GM23338 (cell line): ENCODE measurements around the gene RPL15. TPM values are rescaled to one million over a fixed set of nuclear protein-coding genes. Genes with fewer than 3 reads are reported as not detected.

Source experiments
- ATAC-seq: fragments of 200-7000 bp; cut with Tn5 transposase; 3 replicates; pipeline ENCODE4 v1.9.1; 2020
- DNase-seq: peaks from one replicate; pipeline ENCODE4 v3.0.0-alpha.2; 2015; ENCODE audit warnings: low spot score
- H2AFZ ChIP-seq: fragments of 200-600 bp; sonication (generic); 2 replicates; pipeline ENCODE4 v1.8.0; 2016; ENCODE audit warnings: antibody characterized with exemption, mild to moderate bottlenecking, moderate library complexity
- H3F3A ChIP-seq: fragments of 200-600 bp; sonication (generic); replicated peaks from 2 replicates; pipeline ENCODE4 v1.8.0; 2017; ENCODE audit warnings: antibody characterized with exemption, mixed run types, low read depth
- H3K27ac ChIP-seq: fragments of 200-600 bp; sonication (generic); 2 replicates; pipeline ENCODE4 v1.6.1; 2016; ENCODE audit warnings: low read depth
- H3K27me3 ChIP-seq: fragments of 200-600 bp; sonication (generic); 2 replicates; pipeline ENCODE4 v1.8.0; 2016; ENCODE audit warnings: mild to moderate bottlenecking, mixed run types, moderate library complexity; ENCODE audit not compliant: insufficient read depth
- H3K36me3 ChIP-seq: fragments of 200-600 bp; sonication (generic); 2 replicates; pipeline ENCODE4 v1.8.0; 2016; ENCODE audit warnings: mild to moderate bottlenecking; ENCODE audit not compliant: insufficient read depth
- H3K4me1 ChIP-seq: fragments of 200-600 bp; sonication (generic); 2 replicates; pipeline ENCODE4 v1.8.0; 2016; ENCODE audit warnings: mild to moderate bottlenecking, moderate library complexity; ENCODE audit not compliant: insufficient read depth
- H3K4me2 ChIP-seq: fragments of 200-600 bp; sonication (generic); 2 replicates; pipeline ENCODE4 v1.7.1; 2017; ENCODE audit warnings: mixed run types
- H3K4me3 ChIP-seq: fragments of 200-600 bp; sonication (generic); 2 replicates; pipeline ENCODE4 v1.6.1; 2016; ENCODE audit warnings: mixed run types
- H3K79me2 ChIP-seq: fragments of 200-600 bp; sonication (generic); replicated peaks from 2 replicates; pipeline ENCODE4 v1.8.0; 2017; ENCODE audit warnings: mild to moderate bottlenecking; ENCODE audit not compliant: insufficient read depth
- H3K9me2 ChIP-seq: fragments of 200-600 bp; sonication (generic); 2 replicates; pipeline ENCODE4 v1.8.0; 2017; ENCODE audit not compliant: insufficient read depth
- H4K20me1 ChIP-seq: fragments of 200-600 bp; sonication (generic); replicated peaks from 2 replicates; pipeline ENCODE4 v1.8.0; 2017; ENCODE audit warnings: mild to moderate bottlenecking; ENCODE audit not compliant: insufficient read depth
- H3K27ac Mint-ChIP-seq: 2 replicates; pipeline ENCODE4 v1.8.0; 2020; ENCODE audit warnings: inconsistent platforms, mild to moderate bottlenecking, moderate library complexity, mixed read lengths
- H3K27me3 Mint-ChIP-seq: 3 replicates; pipeline ENCODE4 v1.8.0; 2022; ENCODE audit warnings: low read depth, mild to moderate bottlenecking, moderate library complexity, mixed read lengths, inconsistent platforms; ENCODE audit not compliant: insufficient read depth, poor library complexity
- H3K36me3 Mint-ChIP-seq: 3 replicates; pipeline ENCODE4 v1.8.0; 2021; ENCODE audit warnings: low read depth, mild to moderate bottlenecking, inconsistent platforms, moderate library complexity, mixed read lengths
- H3K4me1 Mint-ChIP-seq: 3 replicates; pipeline ENCODE4 v1.8.0; 2020; ENCODE audit warnings: mild to moderate bottlenecking, inconsistent platforms, mixed read lengths
- H3K4me3 Mint-ChIP-seq: 3 replicates; pipeline ENCODE4 v1.8.0; 2021; ENCODE audit warnings: moderate library complexity, mild to moderate bottlenecking, inconsistent platforms, mixed read lengths
- H3K9me3 Mint-ChIP-seq: 3 replicates; pipeline ENCODE4 v1.8.0; 2020; ENCODE audit warnings: moderate library complexity, mild to moderate bottlenecking, inconsistent platforms, mixed read lengths
- CTCF ChIP-seq, 2 experiments: fragments of 200-600 bp in 1 of 2; sonication (generic) in 1 of 2; conservative IDR thresholded peaks; 2 replicates each; pipeline versions ENCODE4 v1.5.1 to v1.6.1; 2016 to 2017; ENCODE audit warnings: antibody characterized with exemption in 2 of 2, low read depth in 2 of 2, mild to moderate bottlenecking in 2 of 2, moderate library complexity in 1 of 2
- ETS1 ChIP-seq: IDR thresholded peaks from 2 replicates; pipeline ENCODE4 v1.6.1; 2016; ENCODE audit warnings: antibody characterized with exemption
- EZH2 ChIP-seq: fragments of 200-600 bp; sonication (generic); IDR thresholded peaks from one replicate; pipeline ENCODE4 v1.8.0; 2017; ENCODE audit warnings: antibody characterized with exemption, mild to moderate bottlenecking, low read depth; ENCODE audit not compliant: unreplicated experiment
- NANOG ChIP-seq: IDR thresholded peaks from 2 replicates; pipeline ENCODE4 v1.6.1; 2016; ENCODE audit warnings: antibody characterized with exemption, borderline replicate concordance
- POLR2AphosphoS5 ChIP-seq: IDR thresholded peaks from 2 replicates; pipeline ENCODE4 v1.6.1; 2016; ENCODE audit warnings: antibody characterized with exemption, low read depth
- REST ChIP-seq: IDR thresholded peaks from one replicate; pipeline ENCODE4 v1.6.1; 2018; ENCODE audit warnings: antibody characterized with exemption; ENCODE audit not compliant: unreplicated experiment
- STAT1 ChIP-seq: IDR thresholded peaks from one replicate; pipeline ENCODE4 v1.6.1; 2016; ENCODE audit warnings: antibody characterized with exemption; ENCODE audit not compliant: unreplicated experiment
- ZNF114 ChIP-seq: fragments of 250-450 bp; sonication (Bioruptor Pico); IDR thresholded peaks from 2 replicates; pipeline ENCODE4 v1.5.0; 2020; ENCODE audit warnings: mild to moderate bottlenecking, moderate library complexity
- polyA plus RNA-seq: library from polyadenylated mRNA; unstranded; fragments of >200 nt; fragmentation: Nextera tagmentation; extraction: Ambion mirVana; gene quantifications from 2 replicates; pipeline ENCODE4 v1.2.1, GENCODE V29; 2016
- total RNA-seq: library from RNA; depleted of rRNA; stranded (reverse); fragments of >200 nt; shearing (Covaris generic); gene quantifications from 2 replicates; pipeline ENCODE4 v1.2.3, GENCODE V29; 2014

The RPL15 gene
- total and polyA plus RNA-seq, 2 experiments from 2014 or later: 2,868 to 3,117 TPM

GRCh38 chr3:23904545-23904944 is 12.4 kb upstream of the RPL15 start:
- Histone ChIP-seq H3K27me3 (no peaks in the 10 kb centered on the region), H2AFZ (no peak overlapping the region), H4K20me1 (peaks cover 6% of the 10 kb centered on the region; the same call in 1 of the 2 replicates), H3K36me3 (peaks cover 7% of the 10 kb centered on the region; the same call in 1 of the 2 replicates), H3K27ac (no peak overlapping the region), H3K4me3 (no peak overlapping the region), H3K4me1 (no peaks in the 10 kb centered on the region), H3K4me2 (no peak overlapping the region), H3K9me2 (no peaks in the 10 kb centered on the region), H3K79me2 (no peaks in the 10 kb centered on the region), H3F3A (no peaks in the 10 kb centered on the region)
- H3K36me3 Mint-ChIP-seq: peaks cover 57% of the 10 kb centered on the region
- no peak overlapping the region for H3K27ac Mint-ChIP-seq
- no peak for ATAC-seq
- H3K4me1 Mint-ChIP-seq: no peaks in the 10 kb centered on the region; the same call in 2 of the 3 replicates
- H3K9me3 Mint-ChIP-seq: peaks cover 3% of the 10 kb centered on the region
- TF ChIP-seq EZH2: no peak
- TF ChIP-seq ETS1: no peak
- TF ChIP-seq POLR2AphosphoS5: no peak
- no peak for TF ChIP-seq REST
- TF ChIP-seq STAT1: no peak
- H3K4me3 Mint-ChIP-seq: no peak overlapping the region
- no peak for DNase-seq
- peaks cover 1% of the 10 kb centered on the region for H3K27me3 Mint-ChIP-seq

GRCh38 chr3:23909341-23909740 is 7.6 kb upstream of the RPL15 start:
- no peak overlapping the region for H3K4me3 ChIP-seq
- H3K27ac ChIP-seq: no peak overlapping the region
- Mint-ChIP-seq H3K4me1 (no peaks in the 10 kb centered on the region; the same call in 2 of the 3 replicates), H3K36me3 (peaks cover 30% of the 10 kb centered on the region), H3K9me3 (no peaks in the 10 kb centered on the region), H3K27me3 (no peaks in the 10 kb centered on the region), H3K27ac (no peak overlapping the region), H3K4me3 (no peak overlapping the region)
- H3K4me1 ChIP-seq: no peaks in the 10 kb centered on the region
- peaks cover 38% of the 10 kb centered on the region for H3K79me2 ChIP-seq
- H3K9me2 ChIP-seq: no peaks in the 10 kb centered on the region
- no peaks in the 10 kb centered on the region; the same call in 1 of the 2 replicates for H4K20me1 ChIP-seq
- H3K4me2 ChIP-seq: no peak overlapping the region
- DNase-seq (no peak), ATAC-seq (no peak)
- H3F3A ChIP-seq: no peaks in the 10 kb centered on the region
- no peak overlapping the region for H2AFZ ChIP-seq
- H3K36me3 ChIP-seq: peaks cover 4% of the 10 kb centered on the region; the same call in 1 of the 2 replicates
- H3K27me3 ChIP-seq: no peaks in the 10 kb centered on the region
- TF ChIP-seq ZNF114 (CRISPR knock-in tag): no peak
- TF ChIP-seq NANOG: no peak
- TF ChIP-seq EZH2: no peak
- TF ChIP-seq STAT1: no peak
- TF ChIP-seq ETS1: no peak
- no peak for TF ChIP-seq POLR2AphosphoS5
- no peak for TF ChIP-seq REST
- no peak for TF ChIP-seq CTCF (conservative IDR thresholded peaks at IDR 0.05; ENCODE audit: low read depth in 2 of 2)
